GM10847 (cell line): Measurements from ENCODE around the gene TSC22D4.

Experiments
- POLR2A ChIP-seq: IDR thresholded peaks from 2 replicates; pipeline ENCODE4 v1.6.1; 2011; ENCODE audit not compliant: insufficient read length; ENCODE audit errors: extremely low read depth

The TSC22D4 gene

GRCh38 chr7:100434297-100435144, 44.5 kb downstream of the TSC22D4 start:
- TF ChIP-seq POLR2A = no peak

DNA sequence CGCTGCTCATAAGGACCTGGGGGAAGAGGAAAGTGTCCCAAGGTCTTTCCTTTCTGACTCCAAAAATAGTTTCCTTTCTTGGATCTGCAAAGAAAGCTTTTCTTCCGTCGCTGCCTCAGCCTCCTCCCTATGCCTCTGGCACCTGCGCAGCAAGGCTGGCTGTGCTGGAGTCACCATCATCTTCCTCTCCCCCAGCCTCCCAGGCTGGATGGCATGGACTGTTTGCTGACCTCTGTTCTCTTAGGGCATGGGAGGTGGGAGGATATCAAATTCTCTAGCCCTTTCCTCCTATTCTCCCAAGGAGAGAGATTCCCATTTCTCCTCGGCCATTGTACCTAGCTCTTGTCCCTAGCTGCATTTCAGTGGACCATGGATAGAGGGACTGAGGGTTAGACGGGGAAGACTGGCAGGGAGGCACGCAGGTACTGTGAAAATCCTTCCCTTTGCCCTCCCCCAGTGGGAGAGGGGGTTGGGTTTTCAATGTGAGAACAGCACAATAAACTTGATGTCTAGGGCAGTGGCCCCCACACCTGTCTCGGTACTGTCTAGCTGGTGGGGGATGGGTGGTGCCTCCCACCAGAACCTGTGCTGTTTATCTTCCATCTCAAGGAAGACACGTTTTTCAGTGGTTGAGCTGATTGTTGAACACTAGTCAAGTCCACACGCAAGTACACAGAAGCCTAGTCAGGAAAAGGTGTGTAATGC, 45.3 kb downstream of the TSC22D4 start:
- no peak for TF ChIP-seq POLR2A

DNA sequence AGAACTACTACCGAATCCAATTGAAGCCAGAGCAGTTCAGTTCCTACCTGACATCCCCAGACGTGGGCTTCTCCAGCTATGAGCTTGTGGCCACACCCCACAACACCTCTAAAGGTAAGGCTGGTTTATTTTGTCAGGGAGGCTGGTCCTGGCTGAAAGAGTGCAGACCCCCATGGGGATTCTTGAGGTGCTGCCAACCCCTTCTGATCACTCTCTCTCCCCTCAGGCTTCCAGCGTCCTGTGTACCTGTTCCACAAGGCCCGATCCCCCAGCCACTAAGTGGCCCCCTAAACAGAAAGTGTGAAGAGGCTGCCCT, 45.8 kb downstream of the TSC22D4 start:
- no peak for TF ChIP-seq POLR2A

DNA sequence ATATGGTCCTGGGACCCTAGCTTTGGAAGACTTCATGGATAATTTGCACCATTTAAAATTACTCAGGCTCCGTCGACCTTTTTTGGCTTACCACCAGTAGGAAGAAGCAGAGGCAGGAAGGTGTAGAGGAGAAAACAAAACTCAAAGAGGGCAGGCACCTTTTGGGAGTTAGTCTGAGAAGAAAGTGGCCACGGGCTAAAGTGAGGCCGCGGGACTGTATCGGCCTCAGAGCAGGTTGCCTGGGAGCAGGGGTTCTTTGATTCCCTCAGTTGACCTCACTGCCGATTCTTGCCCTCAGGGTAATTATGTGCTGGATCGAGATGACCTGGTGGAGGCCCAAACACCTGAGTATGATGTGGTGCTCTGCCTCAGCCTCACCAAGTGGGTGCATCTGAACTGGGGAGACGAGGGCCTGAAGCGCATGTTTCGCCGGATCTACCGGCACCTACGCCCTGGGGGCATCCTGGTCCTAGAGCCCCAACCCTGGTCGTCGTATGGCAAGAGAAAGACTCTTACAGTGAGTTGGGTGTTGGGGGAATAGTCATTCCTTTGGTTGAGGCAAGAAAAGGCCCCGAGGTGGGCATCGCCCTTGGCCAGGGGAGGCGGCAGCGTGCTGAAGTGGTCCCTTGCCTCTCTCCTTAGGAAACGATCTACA, 46.3 kb downstream of the TSC22D4 start:
- no peak for TF ChIP-seq POLR2A

GRCh38 chr7:100432053-100432452, 47.0 kb downstream of the TSC22D4 start:
- TF ChIP-seq POLR2A = no peak

DNA sequence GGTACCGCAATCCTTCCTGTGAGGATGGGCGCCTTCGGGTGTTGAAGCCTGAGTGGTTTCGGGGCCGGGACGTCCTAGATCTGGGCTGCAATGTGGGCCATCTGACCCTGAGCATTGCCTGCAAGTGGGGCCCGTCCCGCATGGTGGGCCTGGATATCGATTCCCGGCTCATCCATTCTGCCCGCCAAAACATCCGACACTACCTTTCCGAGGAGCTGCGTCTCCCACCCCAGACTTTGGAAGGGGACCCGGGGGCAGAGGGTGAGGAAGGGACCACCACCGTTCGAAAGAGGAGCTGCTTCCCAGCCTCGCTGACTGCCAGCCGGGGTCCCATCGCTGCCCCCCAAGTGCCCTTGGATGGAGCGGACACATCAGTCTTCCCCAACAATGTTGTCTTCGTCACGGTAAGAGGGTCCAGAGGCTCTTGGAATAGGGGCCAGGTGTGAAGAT, 47.7 kb downstream of the TSC22D4 start:
- TF ChIP-seq POLR2A = no peak

GRCh38 chr7:100430493-100431285, 48.3 kb downstream of the TSC22D4 start:
- no peak for TF ChIP-seq POLR2A

- TF ChIP-seq POLR2A = no peak
Measured at GRCh38 chr7:100429637-100430492, 49.1 kb downstream of the TSC22D4 start, which contains the start of gene MEPCE. MEPCE (plus strand) TSS chr7:100429831; CDS start chr7:100430019, 188 bp downstream.

GRCh38 chr7:100428967-100429636, 49.9 kb downstream of the TSC22D4 start:
- TF ChIP-seq POLR2A = peak; percentile 64

- TF ChIP-seq POLR2A = peak; percentile 100
Measured at GRCh38 chr7:100428199-100428966, 50.6 kb downstream of the TSC22D4 start, which contains the start of gene ZCWPW1. ZCWPW1 (minus strand) TSS chr7:100428703; CDS start chr7:100420649, 8,054 bp downstream.

- no peak for TF ChIP-seq POLR2A
Measured at GRCh38 chr7:100427762-100428198, 51.2 kb downstream of the TSC22D4 start.

DNA sequence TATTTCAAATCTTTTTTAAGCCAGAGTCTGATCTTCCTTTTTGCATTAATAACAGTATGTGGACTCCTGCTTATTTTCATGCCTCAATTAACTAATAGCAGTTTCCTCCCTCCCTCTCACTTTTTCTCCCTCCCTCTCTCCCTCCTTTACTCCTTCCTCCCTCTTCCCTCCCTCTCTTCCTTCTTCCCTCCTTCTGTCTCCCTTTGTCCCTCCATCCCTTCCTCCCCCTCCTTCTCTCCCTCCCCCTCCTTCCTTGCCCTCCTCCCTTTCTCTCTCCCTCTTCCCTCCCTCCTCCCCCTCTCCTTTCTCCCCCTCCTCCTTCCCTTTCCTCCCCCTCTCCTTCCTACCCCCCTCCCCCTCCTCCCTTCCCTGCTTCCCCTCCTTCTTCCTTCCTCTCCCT, 52.5 kb downstream of the TSC22D4 start:
- TF ChIP-seq POLR2A = no peak

- no peak for TF ChIP-seq POLR2A
Measured at GRCh38 chr7:100425347-100425746, 53.7 kb downstream of the TSC22D4 start.

DNA sequence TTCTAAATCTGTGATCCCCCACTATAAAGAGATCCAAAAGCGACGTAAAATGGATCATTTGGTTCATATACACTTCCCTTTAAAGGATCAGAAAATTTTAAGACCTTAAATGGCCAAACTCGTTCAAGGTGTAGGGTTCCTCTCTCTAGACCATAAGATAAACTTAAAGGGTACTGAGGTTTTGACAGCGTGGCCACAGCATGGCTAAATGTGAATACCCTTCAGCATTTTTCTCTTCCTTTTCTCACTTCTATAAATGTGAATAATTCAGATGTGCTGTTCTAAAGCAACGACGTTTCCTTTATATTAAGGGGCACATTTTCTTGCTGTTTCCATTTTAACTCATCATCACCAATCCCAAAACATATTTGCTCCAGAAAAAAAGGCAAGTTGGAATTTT, 55.7 kb downstream of the TSC22D4 start:
- no peak for TF ChIP-seq POLR2A
